C1 segment of cervical spinal cord (tissue), 14 donors: Measurements from ENCODE around the gene BRME1.
"Not testable (repeated sequence)": the region's sequence is repeated elsewhere in the genome, so short reads cannot be mapped to it uniquely, and the experiment has no call there.

ENCODE experiments used
- DNase-seq, 14 donors: peaks; one replicate each; lab custom pipeline; 2025; lab: John Stamatoyannopoulos, UW

Gene BRME1

GRCh38 chr19:13926715-13927114 lies 20.8 kb upstream of the BRME1 start:
- DNase-seq: no peak

DNA sequence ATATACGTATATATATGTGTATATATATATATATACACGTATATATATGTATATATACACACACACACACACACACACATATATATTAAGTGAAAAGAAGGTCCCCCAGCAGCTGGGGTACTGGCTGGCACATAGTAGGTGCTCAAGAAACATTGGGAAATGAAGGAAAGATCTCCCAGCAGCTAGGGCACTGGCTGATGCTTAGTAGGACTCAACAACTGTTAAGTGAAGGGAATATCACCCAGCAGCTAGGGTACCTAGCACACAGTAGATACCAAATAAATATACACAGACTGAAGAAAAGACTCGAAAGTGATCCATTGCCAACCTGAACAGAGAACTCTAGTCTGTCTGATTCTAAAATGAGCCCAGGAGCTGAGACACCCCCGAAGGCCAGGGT lies 20.1 kb upstream of the BRME1 start:
- DNase-seq: no peak

DNA sequence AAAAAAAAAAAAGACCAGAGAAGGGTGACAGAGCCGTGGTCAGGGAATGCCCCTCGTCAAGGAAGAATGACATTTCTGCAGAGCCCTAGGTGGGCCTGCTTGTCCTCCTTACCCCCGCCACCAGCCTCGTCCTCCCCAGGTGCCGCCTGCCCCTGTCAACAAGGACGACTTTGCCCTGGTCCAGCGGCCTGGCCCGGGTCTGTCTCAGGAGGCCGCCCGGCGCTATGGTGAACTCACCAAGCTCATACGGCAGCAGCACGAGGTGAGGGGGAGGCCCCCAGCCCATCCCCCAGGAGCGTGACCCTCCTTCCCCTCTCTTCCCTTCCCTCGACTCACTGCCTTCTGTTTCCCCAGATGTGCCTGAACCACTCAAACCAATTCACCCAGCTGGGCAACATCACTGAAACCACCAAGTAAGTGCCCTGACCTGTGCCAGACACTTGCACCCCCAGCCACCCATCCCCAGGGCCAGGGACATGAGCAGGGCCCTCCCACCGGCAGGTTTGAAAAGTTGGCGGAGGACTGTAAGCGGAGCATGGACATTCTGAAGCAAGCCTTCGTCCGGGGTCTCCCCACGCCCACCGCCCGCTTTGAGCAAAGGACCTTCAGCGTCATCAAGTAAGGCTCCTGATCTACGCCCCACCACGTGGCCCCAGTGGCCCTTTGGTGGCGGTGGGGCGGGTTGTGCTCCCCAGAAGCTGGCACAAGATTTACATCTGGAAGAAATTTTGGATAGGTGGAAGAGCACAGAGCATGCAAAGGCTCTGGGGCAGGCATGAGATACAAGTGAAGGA lies 17.5 kb upstream of the BRME1 start:
- DNase-seq: no peak

DNA sequence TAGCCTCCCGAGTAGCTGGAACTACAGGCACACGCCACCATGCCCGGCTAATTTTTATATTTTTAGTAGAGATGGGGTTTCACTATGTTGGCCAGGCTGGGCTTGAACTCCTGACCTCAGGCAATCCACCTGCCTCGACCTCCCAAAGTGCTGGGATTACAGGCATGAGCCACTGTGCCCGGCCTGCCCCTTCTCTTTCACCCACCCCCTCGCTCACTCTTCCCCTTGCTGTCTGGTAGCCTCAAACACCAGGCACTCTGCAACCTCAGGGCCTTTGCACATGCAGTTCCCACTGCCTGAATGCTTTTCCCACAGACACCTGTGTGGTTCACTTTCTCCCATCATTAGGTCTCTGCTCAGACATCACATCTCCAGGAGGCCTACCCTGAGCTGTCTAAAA lies 16.2 kb upstream of the BRME1 start:
- not testable (repeated sequence) for DNase-seq

GRCh38 chr19:13920940-13921747 lies 15.2 kb upstream of the BRME1 start:
- peak in 2 of 14 donors; percentile 6 to 38 for DNase-seq

GRCh38 chr19:13920524-13920923 lies 14.6 kb upstream of the BRME1 start:
- DNase-seq: no peak

DNA sequence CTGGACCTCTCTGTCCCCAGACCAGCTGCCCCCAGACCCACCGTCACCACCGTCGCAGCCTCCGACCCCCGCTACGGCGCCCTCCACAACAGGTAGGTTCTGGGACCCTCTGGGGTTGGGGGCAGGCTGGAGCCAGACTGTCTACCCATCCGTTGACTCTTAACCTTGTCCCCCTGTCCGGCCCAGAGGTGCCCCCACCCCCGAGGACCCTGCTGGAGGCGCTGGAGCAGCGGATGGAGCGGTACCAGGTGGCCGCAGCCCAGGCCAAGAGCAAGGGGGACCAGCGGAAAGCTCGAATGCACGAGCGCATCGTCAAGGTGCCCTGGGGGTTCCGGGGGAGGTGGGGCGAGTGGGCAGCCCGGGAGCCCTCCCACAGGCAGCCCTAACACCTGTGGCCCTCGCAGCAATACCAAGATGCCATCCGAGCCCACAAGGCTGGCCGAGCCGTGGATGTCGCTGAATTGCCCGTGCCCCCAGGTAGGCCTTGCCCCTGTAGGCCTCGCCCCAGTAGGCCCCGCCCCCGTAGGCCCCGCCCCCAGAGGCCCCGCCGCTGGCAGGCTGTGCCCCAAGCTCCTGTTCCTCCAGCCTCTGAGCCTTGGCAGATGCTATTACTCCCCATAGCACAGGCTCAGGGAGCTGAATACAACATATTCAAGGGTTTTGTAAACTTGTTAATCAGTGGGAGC lies 13.0 kb upstream of the BRME1 start:
- DNase-seq: no peak

DNA sequence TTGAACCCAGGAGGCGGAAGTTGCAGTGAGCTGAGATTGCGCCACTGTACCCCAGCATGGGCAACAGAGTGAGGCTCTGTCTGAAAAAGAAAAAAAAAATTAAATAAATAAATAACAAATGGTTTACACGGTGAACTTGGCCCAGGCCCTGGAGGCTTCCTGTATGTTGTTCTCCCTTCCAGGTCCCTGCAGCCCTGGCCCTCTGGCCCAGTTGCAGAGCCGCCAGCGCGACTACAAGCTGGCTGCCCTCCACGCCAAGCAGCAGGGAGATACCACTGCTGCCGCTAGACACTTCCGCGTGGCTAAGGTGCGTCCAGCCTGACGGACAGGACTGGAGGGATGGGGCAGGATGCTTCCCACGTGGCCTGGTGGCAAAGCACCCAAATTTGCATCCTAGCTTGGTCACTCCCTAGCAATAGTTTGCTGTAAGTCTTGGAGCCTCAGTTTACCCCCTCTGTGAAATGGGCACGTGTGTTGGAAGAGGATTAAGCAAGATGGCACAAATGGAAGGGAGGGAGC lies 12.0 kb upstream of the BRME1 start:
- DNase-seq: no peak

GRCh38 chr19:13914777-13915176 lies 8.9 kb upstream of the BRME1 start:
- DNase-seq: no peak

DNA sequence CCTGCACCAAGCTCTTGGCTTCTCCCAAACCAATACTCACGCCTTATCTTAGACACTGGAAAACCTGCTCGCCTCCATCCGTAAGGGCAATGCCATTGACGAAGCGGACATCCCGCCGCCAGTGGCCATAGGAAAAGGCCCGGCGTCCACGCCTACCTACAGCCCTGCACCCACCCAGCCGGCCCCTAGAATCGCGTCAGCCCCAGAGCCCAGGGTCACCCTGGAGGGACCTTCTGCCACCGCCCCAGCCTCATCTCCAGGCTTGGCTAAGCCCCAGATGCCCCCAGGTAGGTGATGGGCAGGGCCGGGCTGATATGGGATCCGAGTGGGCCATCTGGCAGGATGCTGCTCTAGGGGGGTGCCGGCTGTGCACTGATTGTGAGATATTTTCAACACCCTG lies 7.4 kb upstream of the BRME1 start:
- no peak for DNase-seq

DNA sequence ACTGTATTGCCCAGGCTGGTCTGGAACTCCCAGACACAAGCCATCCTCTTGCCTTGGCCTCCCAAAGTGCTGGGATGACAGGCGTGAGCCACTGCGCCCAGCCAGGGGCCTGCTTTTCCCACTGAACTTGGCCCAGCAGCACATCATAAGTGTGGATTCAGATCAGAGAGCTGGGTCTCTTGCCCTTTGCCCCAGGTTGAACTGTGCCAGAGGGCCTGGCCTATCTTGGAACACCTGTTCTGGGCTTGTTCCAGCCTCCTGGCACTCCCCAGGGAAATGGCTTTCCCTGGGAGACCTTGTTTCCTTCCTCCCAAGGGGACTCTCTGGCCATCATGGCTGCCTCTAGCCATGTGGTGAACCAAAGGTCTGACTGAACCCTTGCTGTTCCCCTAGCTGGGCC lies 3.5 kb upstream of the BRME1 start:
- DNase-seq: no peak

DNA sequence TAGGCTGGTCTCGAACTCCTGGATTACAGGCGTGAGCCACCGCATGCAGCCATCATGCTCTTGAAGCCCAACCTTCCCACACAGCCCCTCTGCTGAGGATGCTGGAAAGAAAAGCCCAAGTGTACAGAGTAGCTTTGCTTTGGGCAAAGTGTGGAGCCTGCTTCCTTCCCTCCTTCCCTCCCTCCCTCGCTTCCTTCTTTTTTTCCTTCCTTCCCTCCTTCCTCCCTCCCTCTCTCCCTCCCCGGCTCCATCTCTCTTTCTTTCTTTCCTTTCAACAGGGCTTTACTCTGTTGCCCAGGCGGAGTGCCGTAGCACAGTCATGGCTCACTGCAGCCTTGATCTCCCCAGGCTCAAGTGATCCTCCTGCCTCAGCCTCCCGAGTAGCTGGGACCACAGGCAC lies 2.8 kb upstream of the BRME1 start:
- no peak for DNase-seq

- no peak for DNase-seq
Measured at GRCh38 chr19:13906910-13907309, 993 bp upstream of the BRME1 start.

GRCh38 chr19:13906521-13906904 lies 596 bp upstream of the BRME1 start:
- no peak for DNase-seq

DNA sequence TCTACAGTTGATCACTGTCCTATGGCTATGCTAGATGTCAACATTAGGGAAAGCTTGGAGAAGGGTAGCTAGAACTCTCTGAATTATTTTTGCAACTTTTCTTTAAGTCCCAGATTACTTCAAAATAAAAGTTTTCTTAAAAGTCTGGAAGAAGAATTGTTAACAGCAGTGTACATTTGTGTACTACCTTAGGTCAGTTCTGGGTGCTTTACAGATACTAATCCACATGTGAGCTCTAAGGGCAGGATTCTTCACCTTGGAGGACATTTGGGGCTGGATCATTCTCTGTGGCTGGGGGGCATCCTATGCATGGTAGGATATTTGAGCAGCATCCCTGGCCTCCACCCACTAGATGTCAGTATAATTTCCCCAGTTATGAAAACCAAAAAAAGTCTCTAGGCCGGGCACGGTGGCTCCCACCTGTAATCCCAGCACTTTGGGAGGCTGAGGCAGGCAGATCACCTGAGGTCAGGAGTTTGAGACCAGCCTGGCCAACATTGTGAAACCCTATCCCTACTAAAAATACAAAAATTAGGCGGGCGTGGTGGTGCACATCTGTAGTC lies 2.8 kb downstream of the BRME1 start:
- DNase-seq: no peak

DNA sequence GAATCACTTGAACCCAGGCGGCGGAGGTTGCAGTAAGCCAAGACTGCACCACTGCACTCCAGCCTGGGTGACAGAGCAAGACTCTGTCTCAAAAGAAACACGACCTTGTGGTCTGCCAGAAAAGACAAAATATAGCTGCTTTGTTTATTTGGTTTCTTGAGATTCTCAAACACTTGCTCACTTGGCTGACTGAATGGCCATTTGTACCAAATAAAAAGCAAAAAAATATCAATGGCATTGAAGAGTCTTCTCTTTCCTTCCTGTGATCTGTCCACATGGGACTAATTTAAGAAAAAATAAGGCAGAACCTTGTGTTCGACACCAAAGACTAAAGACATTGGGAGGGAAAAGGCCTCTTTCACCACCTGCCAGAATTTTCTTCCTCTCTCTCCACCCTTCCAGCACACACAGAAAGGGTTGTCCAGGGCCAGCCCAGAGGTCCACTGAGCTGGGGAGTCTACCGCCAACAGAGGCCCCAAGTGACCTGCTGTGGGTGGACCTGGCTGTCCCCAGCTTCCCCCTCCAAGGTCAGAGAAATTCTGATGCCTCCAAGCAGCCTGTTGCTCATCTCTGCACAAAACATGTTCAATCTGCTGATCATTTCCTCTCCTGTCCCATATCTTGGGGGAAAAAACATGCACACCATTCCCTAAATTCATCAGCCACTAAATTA lies 5.9 kb downstream of the BRME1 start:
- DNase-seq: peak in 8 of 14 donors; percentile 5 to 43 (median 13)

DNA sequence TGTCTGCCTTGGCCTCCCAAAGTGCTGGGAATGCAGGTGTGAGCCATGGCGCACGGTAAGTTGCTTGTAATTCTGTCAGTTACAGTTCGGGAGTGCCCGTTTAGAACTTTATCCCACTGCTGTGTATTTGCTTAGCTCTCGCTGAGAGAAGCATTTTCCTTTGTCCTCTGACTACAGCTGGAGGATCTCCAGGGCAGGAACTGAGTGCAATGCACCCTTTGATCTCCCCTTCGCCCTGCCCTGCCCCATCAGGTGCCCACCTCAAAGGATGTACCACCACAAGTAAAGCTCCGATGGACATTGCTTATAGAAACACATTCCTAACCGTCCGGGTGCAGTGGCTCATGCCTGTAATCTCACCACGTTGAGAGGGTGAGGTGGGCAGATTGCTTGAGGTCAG lies 6.5 kb downstream of the BRME1 start:
- no peak for DNase-seq

DNA sequence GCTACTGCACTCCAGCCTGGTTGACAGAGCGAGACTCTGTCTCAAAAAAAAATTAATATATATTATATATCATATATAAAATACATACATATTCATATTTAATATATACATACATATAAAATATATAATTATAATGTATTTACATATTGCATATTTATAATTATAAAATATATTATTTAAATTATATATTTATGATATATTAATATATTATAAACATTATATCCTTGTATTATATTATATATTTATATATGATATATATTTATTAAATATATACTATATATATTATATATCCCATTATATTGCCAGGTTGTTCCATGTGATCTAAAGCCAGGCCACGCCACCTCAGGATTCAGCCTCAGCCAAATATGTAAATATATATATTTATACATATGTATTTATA lies 9.7 kb downstream of the BRME1 start:
- DNase-seq: no peak

- no peak for DNase-seq
Measured at GRCh38 chr19:13894552-13894951, 11.4 kb downstream of the BRME1 start.

- no peak for DNase-seq
Measured at GRCh38 chr19:13892870-13893269, 13.0 kb downstream of the BRME1 start.

GRCh38 chr19:13890136-13890535 lies 15.8 kb downstream of the BRME1 start:
- DNase-seq: no peak
